ENCODE measurements around the gene SRGAP3. TPM values are rescaled to one million over a fixed set of nuclear protein-coding genes. Genes with fewer than 3 reads are reported as not detected.

The SRGAP3 gene
- total and polyA plus RNA-seq, 2 donors (not counting 1 experiment from before 2014, with no cell fraction given) = 1.4 to 1.5 TPM

- Mint-ChIP-seq H3K4me1 (no peaks in the 10 kb centered on the region), H3K27me3 (peaks cover 20% of the 10 kb centered on the region), H3K4me3 (no peak overlapping the region), H3K27ac (no peak overlapping the region), H3K9me3 (ENCODE audit: insufficient read depth) (no peaks in the 10 kb centered on the region)
- H3K4me3 ChIP-seq (ENCODE audit: control extremely low read depth in 1 of 5, extremely low read depth in 1 of 5, insufficient read depth in 1 of 5, low read depth in 2 of 5, low read length in 4 of 5) = no peak overlapping the region
- H2AFZ ChIP-seq (ENCODE audit: insufficient read depth, low read depth, low read length, poor library complexity, severe bottlenecking) = no peak overlapping the region
- no peak for DNase-seq
- no peak overlapping the region for H3K9ac ChIP-seq (ENCODE audit: low read length)
- no peaks in the 10 kb centered on the region for H3K9me3 ChIP-seq (ENCODE audit: control extremely low read depth in 1 of 3, control insufficient read depth in 2 of 3, insufficient read depth in 1 of 3, low read length in 2 of 3)
- H3K79me2 ChIP-seq (ENCODE audit: control insufficient read depth, insufficient read depth, low read length) = no peaks in the 10 kb centered on the region
- peaks cover 0 to 7% (median 0%) of the 10 kb centered on the region in 4 experiments for H3K27me3 ChIP-seq (replicated peaks in 1 of 4; ENCODE audit: control extremely low read depth in 1 of 4, control insufficient read depth in 3 of 4, insufficient read depth in 4 of 4, low read length in 3 of 4)
- ChIA-PET POLR2A (no interaction called here), CTCF (no interaction called here)
- no peaks in the 10 kb centered on the region for H3K36me3 ChIP-seq (replicated peaks in 1 of 2; ENCODE audit: control extremely low read depth in 1 of 2, control insufficient read depth in 1 of 2, extremely low read depth in 1 of 2, insufficient read depth in 2 of 2, low read length in 1 of 2)
- WGBS (ENCODE audit: insufficient coverage) = 96% methylated on average over 7 of the region's 12 CpGs
- TF ChIP-seq, protein P1, sequence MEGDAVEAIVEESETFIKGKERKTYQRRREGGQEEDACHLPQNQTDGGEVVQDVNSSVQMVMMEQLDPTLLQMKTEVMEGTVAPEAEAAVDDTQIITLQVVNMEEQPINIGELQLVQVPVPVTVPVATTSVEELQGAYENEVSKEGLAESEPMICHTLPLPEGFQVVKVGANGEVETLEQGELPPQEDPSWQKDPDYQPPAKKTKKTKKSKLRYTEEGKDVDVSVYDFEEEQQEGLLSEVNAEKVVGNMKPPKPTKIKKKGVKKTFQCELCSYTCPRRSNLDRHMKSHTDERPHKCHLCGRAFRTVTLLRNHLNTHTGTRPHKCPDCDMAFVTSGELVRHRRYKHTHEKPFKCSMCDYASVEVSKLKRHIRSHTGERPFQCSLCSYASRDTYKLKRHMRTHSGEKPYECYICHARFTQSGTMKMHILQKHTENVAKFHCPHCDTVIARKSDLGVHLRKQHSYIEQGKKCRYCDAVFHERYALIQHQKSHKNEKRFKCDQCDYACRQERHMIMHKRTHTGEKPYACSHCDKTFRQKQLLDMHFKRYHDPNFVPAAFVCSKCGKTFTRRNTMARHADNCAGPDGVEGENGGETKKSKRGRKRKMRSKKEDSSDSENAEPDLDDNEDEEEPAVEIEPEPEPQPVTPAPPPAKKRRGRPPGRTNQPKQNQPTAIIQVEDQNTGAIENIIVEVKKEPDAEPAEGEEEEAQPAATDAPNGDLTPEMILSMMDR (IDR thresholded peaks at IDR 0.05) = no peak
- no peak for TF ChIP-seq EZH2 (IDR thresholded peaks at IDR 0.05; ENCODE audit: borderline replicate concordance, insufficient read depth, low read depth, low read length, poor library complexity, severe bottlenecking)
- intact Hi-C loops (cut with micrococcal nuclease) = no loop called here
- no peaks in the 10 kb centered on the region for H3K4me1 ChIP-seq (ENCODE audit: control insufficient read depth in 2 of 2, insufficient read depth in 2 of 2, low read length in 2 of 2)
- H4K20me1 ChIP-seq (ENCODE audit: control insufficient read depth, insufficient read depth, low read length, poor library complexity, severe bottlenecking) = no peaks in the 10 kb centered on the region
- H3K27ac ChIP-seq (ENCODE audit: low read length in 2 of 2) = no peak overlapping the region
- no peak overlapping the region for H3K4me2 ChIP-seq (replicated peaks; ENCODE audit: low read depth, low read length, poor library complexity, severe bottlenecking)
- no peak for ATAC-seq (ENCODE audit: low read depth)
These were observed 252.7 kb downstream of the SRGAP3 start for GRCh38 chr3:8996681-8997121.

GRCh38 chr3:8996216-8996615, 253.2 kb downstream of the SRGAP3 start:
- no peaks in the 10 kb centered on the region for H3K4me1 ChIP-seq (ENCODE audit: control insufficient read depth in 2 of 2, insufficient read depth in 2 of 2, low read length in 2 of 2)
- H3K79me2 ChIP-seq (ENCODE audit: control insufficient read depth, insufficient read depth, low read length) = no peaks in the 10 kb centered on the region
- Mint-ChIP-seq H3K4me1 (no peaks in the 10 kb centered on the region), H3K4me3 (no peak overlapping the region), H3K27me3 (peaks cover 19% of the 10 kb centered on the region), H3K9me3 (ENCODE audit: insufficient read depth) (no peaks in the 10 kb centered on the region), H3K27ac (no peak overlapping the region)
- H3K9me3 ChIP-seq (ENCODE audit: control extremely low read depth in 1 of 3, control insufficient read depth in 2 of 3, insufficient read depth in 1 of 3, low read length in 2 of 3) = no peaks in the 10 kb centered on the region
- no peaks in the 10 kb centered on the region for H4K20me1 ChIP-seq (ENCODE audit: control insufficient read depth, insufficient read depth, low read length, poor library complexity, severe bottlenecking)
- ATAC-seq (ENCODE audit: low read depth) (no peak), DNase-seq (no peak)
- 100% methylated on average over 1 of the region's 2 CpGs for WGBS (ENCODE audit: insufficient coverage)
- no peaks in the 10 kb centered on the region for H3K36me3 ChIP-seq (replicated peaks in 1 of 2; ENCODE audit: control extremely low read depth in 1 of 2, control insufficient read depth in 1 of 2, extremely low read depth in 1 of 2, insufficient read depth in 2 of 2, low read length in 1 of 2)
- H3K4me3 ChIP-seq (ENCODE audit: control extremely low read depth in 1 of 5, extremely low read depth in 1 of 5, insufficient read depth in 1 of 5, low read depth in 2 of 5, low read length in 4 of 5) = no peak overlapping the region
- intact Hi-C loops (cut with micrococcal nuclease) = no loop called here
- H2AFZ ChIP-seq (ENCODE audit: insufficient read depth, low read depth, low read length, poor library complexity, severe bottlenecking) = no peak overlapping the region
- H3K27ac ChIP-seq (ENCODE audit: low read length in 2 of 2) = no peak overlapping the region
- ChIA-PET POLR2A (no interaction called here), CTCF (no interaction called here)
- peaks cover 0 to 7% (median 0%) of the 10 kb centered on the region in 4 experiments for H3K27me3 ChIP-seq (replicated peaks in 1 of 4; ENCODE audit: control extremely low read depth in 1 of 4, control insufficient read depth in 3 of 4, insufficient read depth in 4 of 4, low read length in 3 of 4)
- TF ChIP-seq EZH2 (IDR thresholded peaks at IDR 0.05; ENCODE audit: borderline replicate concordance, insufficient read depth, low read depth, low read length, poor library complexity, severe bottlenecking) = no peak
- TF ChIP-seq, protein P1 (IDR thresholded peaks at IDR 0.05) = no peak
- H3K4me2 ChIP-seq (replicated peaks; ENCODE audit: low read depth, low read length, poor library complexity, severe bottlenecking) = no peak overlapping the region
- no peak overlapping the region for H3K9ac ChIP-seq (ENCODE audit: low read length)

All from B cell (primary cell).